GM12878 (cell line): ENCODE data around the gene LRRC73. TPM values are rescaled to one million over a fixed set of nuclear protein-coding genes. Genes with fewer than 3 reads are reported as not detected.
"Not testable (repeated sequence)": the region's sequence is repeated elsewhere in the genome, so short reads cannot be mapped to it uniquely, and the experiment has no call there.

ENCODE experiments used
- ATAC-seq: fragments of 200-7000 bp; cut with Tn5 transposase; 3 replicates; pipeline ENCODE4 v1.9.1; 2020; ENCODE audit warnings: mild to moderate bottlenecking, moderate library complexity
- BruUV-seq: library from RNA; stranded (reverse); fragments of 400-500 nt; replicated peaks from 2 replicates; lab custom pipeline; 2021; lab: Mats Ljungman, UMichigan
- CTCF ChIA-PET: fragments of 300-600 bp; sonication (Branson Sonifier 250); formaldehyde crosslinking; extraction: SDS; loops from one replicate; lab custom pipeline; 2021; ENCODE audit warnings: inconsistent platforms; lab: Yijun Ruan, JAX
- POLR2A ChIA-PET: fragments of 350-600 bp; formaldehyde crosslinking; extraction: SDS; loops from one replicate; lab custom pipeline; 2021; ENCODE audit warnings: inconsistent platforms; lab: Charles Lee
- RAD21 ChIA-PET: fragments of 300-600 bp; sonication (Branson Sonifier 250); formaldehyde crosslinking; loops from one replicate; lab custom pipeline; 2023; ENCODE audit warnings: antibody characterized with exemption; ENCODE audit not compliant: unreplicated experiment; lab: Charles Lee
- SMC1A ChIA-PET: fragments of 300-600 bp; sonication (Branson Sonifier 250); formaldehyde crosslinking; loops from one replicate; lab custom pipeline; 2023; ENCODE audit not compliant: unreplicated experiment, uncharacterized antibody; lab: Charles Lee
- DNase-seq: peaks from one replicate; pipeline ENCODE4 v3.0.0-alpha.2; 2011; ENCODE audit warnings: low read depth, low spot score
- FAIRE-seq: peaks from 3 replicates; lab custom pipeline; 2011; peaks lifted over from hg19 to GRCh38; lab: Jason Lieb, UNC
- H2AFZ ChIP-seq: 2 replicates; pipeline ENCODE4 v1.6.0; 2011; ENCODE audit warnings: low read depth, low read length, control low read depth; ENCODE audit not compliant: control insufficient read depth
- H3K27ac ChIP-seq: 2 replicates; pipeline ENCODE4 v1.5.1; 2011; ENCODE audit warnings: control low read depth; ENCODE audit not compliant: control insufficient read depth, insufficient read depth
- H3K27me3 ChIP-seq, 2 experiments: replicated peaks in 1 of 2; 2 replicates each; pipeline versions ENCODE4 v1.6.0 to v1.6.1; 2011; ENCODE audit warnings: low read length in 1 of 2; ENCODE audit not compliant: control insufficient read depth in 2 of 2, insufficient read depth in 2 of 2
- H3K36me3 ChIP-seq, 2 experiments: 2 replicates each; pipeline ENCODE4 v1.5.1; 2011; ENCODE audit warnings: low read length in 1 of 2; ENCODE audit not compliant: control insufficient read depth in 2 of 2, insufficient read depth in 2 of 2
- H3K4me1 ChIP-seq: 2 replicates; pipeline ENCODE4 v1.6.1; 2011; ENCODE audit warnings: mild to moderate bottlenecking, low read length, moderate library complexity, mixed read lengths; ENCODE audit not compliant: control insufficient read depth, insufficient read depth
- H3K4me2 ChIP-seq: 2 replicates; pipeline ENCODE4 v1.6.0; 2011; ENCODE audit warnings: control low read depth; ENCODE audit not compliant: control insufficient read depth, insufficient read depth
- H3K4me3 ChIP-seq: fragments of 200-600 bp; sonication (generic); 2 replicates; pipeline ENCODE4 v1.5.1; 2016
- H3K79me2 ChIP-seq: 2 replicates; pipeline ENCODE4 v1.6.0; 2011; ENCODE audit warnings: low read length; ENCODE audit not compliant: control insufficient read depth, insufficient read depth
- H3K9ac ChIP-seq: 2 replicates; pipeline ENCODE4 v1.8.0; 2011; ENCODE audit warnings: low read length, control low read depth, mixed read lengths; ENCODE audit not compliant: control insufficient read depth, insufficient read depth
- H3K9me3 ChIP-seq: replicated peaks from 3 replicates; pipeline ENCODE4 v1.5.1; 2011; ENCODE audit warnings: mild to moderate bottlenecking, low read length; ENCODE audit not compliant: control insufficient read depth, insufficient read depth
- H4K20me1 ChIP-seq: 2 replicates; pipeline ENCODE4 v1.6.0; 2011; ENCODE audit not compliant: control insufficient read depth, insufficient read depth
- CREM ChIP-seq: IDR thresholded peaks from 2 replicates; pipeline ENCODE4 v1.6.1; 2014; ENCODE audit warnings: antibody characterized with exemption, low read depth
- GATAD2B ChIP-seq: fragments of 450-650 bp; conservative IDR thresholded peaks from 2 replicates; pipeline ENCODE4 v1.6.1; 2017; ENCODE audit warnings: low read depth, mild to moderate bottlenecking, moderate library complexity
- JUNB ChIP-seq: IDR thresholded peaks from 2 replicates; pipeline ENCODE4 v1.6.1; 2016; ENCODE audit warnings: antibody characterized with exemption, mild to moderate bottlenecking
- LARP7 ChIP-seq: fragments of 450-650 bp; IDR thresholded peaks from 2 replicates; pipeline ENCODE4 v1.6.1; 2017; ENCODE audit warnings: mild to moderate bottlenecking
- MTA3 ChIP-seq: IDR thresholded peaks from 2 replicates; pipeline ENCODE4 v1.6.1; 2012; ENCODE audit warnings: low read length, inconsistent platforms, borderline replicate concordance
- NFXL1 ChIP-seq: fragments of 450-650 bp; IDR thresholded peaks from 2 replicates; pipeline ENCODE4 v1.6.1; 2017; ENCODE audit warnings: antibody characterized with exemption, mild to moderate bottlenecking, borderline replicate concordance
- NR2F1 ChIP-seq: fragments of 450-650 bp; conservative IDR thresholded peaks from 2 replicates; pipeline ENCODE4 v1.6.1; 2017; ENCODE audit warnings: mild to moderate bottlenecking
- PAX8 ChIP-seq: fragments of 450-650 bp; IDR thresholded peaks from 2 replicates; pipeline ENCODE4 v1.6.1; 2017; ENCODE audit warnings: mild to moderate bottlenecking, moderate library complexity
- SPI1 ChIP-seq: IDR thresholded peaks from 2 replicates; pipeline ENCODE4 v1.6.1; 2011; ENCODE audit warnings: low read depth, mild to moderate bottlenecking, low read length, moderate library complexity, borderline replicate concordance; ENCODE audit not compliant: insufficient read depth
- SUZ12 ChIP-seq: fragments of 200-600 bp; sonication (generic); IDR thresholded peaks from one replicate; pipeline ENCODE4 v1.6.1; 2018; ENCODE audit warnings: antibody characterized with exemption, mild to moderate bottlenecking; ENCODE audit not compliant: unreplicated experiment
- TARDBP ChIP-seq: IDR thresholded peaks from 2 replicates; pipeline ENCODE4 v1.6.1; 2016; ENCODE audit warnings: borderline replicate concordance
- WGBS: methylation state at CpG from one replicate; pipeline ENCODE4 v1.1.6; 2016; ENCODE audit warnings: low lambda C conversion rate; ENCODE audit not compliant: insufficient replicate concordance, insufficient coverage; ENCODE audit errors: missing lambda C conversion rate; 5-methylcytosine and 5-hydroxymethylcytosine counted together
- in situ Hi-C: fragments of 300-500 bp; cut with MboI; formaldehyde crosslinking; loops from 9 replicates; pipeline ENCODE4 v1.14.3; 2018; ENCODE audit warnings: mixed read lengths
- intact Hi-C: fragments of 100-400 bp; cut with micrococcal nuclease; formaldehyde crosslinking; loops from one replicate; pipeline ENCODE4 v1.14.2; 2022; ENCODE audit not compliant: unreplicated experiment
- polyA plus RNA-seq, 11 experiments: library from polyadenylated mRNA; depleted of rRNA in 4 of 11; unstranded in 6 of 11; stranded (reverse) in 5 of 11; fragments of >200 nt; fragmentation: Nextera tagmentation in 4 of 11; fragmentation: Illumina TruSeq in 1 of 11; extraction: Ambion mirVana in 4 of 11; extraction: Trizol in 1 of 11; gene quantifications; 1 replicate in 1 of 11; 2 replicates in 10 of 11; pipeline versions ENCODE4 v1.2.1 to v1.2.3, GENCODE V29; 2011 to 2016; ENCODE audit warnings: inconsistent platforms in 2 of 11, missing spikeins in 2 of 11, low read depth in 1 of 11
- total RNA-seq, 4 experiments: library from RNA; depleted of rRNA in 3 of 4; stranded (reverse); fragments of >200 nt in 3 of 4; fragmentation: Illumina TruSeq in 1 of 4; extraction: Trizol in 1 of 4; gene quantifications; 2 replicates each; pipeline versions ENCODE4 v1.2.1 to v1.2.3, GENCODE V29; 2013 to 2021
- TF ChIP-seq, protein P1 (sequence below): fragments of 450-650 bp; IDR thresholded peaks from 2 replicates; pipeline ENCODE4 v1.6.1; 2017; ENCODE audit warnings: mild to moderate bottlenecking, low read depth, inconsistent platforms; ENCODE audit not compliant: poor library complexity, severe bottlenecking
- TF ChIP-seq, protein P2 (sequence below): IDR thresholded peaks from 2 replicates; pipeline ENCODE4 v1.6.1; 2011; ENCODE audit warnings: borderline replicate concordance, low read depth, mild to moderate bottlenecking, moderate library complexity, mixed read lengths, low read length; ENCODE audit not compliant: insufficient read depth; ENCODE audit errors: extremely low read length

The LRRC73 gene
- total and polyA plus RNA-seq, 10 of the 15 experiments (the other 5 are each of a cell fraction or from before 2014, with no cell fraction given): 0.13 TPM; not detected in 9

DNA sequence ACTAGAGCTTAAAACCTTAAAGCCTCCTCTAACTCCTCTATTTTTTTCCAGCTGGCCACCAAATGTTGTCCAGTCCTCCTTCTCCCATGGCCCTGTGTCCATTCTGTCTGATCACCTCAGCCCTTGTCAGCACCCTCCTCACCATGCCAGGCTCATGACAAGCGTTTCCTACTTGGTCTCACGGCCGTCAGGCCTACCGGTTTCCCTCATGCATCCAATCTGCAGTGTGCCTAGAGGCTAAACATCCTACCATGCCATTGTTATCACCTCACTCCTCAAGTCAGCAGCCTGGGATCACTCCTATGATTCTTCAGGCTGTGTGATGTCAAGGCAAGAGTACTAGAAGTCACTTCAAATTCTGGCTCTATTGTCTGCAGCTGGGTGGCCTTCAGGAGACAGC lies 42.4 kb downstream of the LRRC73 start (continued):
- TF ChIP-seq TARDBP: no peak
- no peak for TF ChIP-seq SUZ12
- TF ChIP-seq PAX8: no peak
- TF ChIP-seq LARP7: no peak
- TF ChIP-seq, all 136 proteins: peak for 0

DNA sequence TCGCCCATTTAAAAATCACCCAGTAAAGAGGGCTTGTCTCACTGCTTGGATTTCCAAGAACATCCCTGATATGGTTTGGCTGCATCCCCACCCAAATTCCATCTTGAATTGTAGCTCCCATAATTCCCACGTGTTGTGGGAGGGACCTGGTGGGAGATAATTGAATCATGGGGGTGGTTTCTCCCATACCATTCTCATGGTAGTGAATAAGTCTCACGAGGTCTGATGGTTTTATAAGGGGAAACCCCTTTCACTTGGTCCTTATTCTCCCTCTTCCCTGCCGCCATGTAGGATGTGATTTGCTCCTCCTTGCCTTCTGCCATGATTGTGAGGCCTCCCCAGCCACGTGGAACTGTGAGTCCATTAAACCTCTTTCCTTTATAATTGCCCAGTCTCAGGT lies 42.9 kb downstream of the LRRC73 start:
- FAIRE-seq, H2AFZ ChIP-seq, H3K4me1 ChIP-seq, H3K9ac ChIP-seq, H3K27ac ChIP-seq, H3K27me3 ChIP-seq, intact Hi-C loops, H3K9me3 ChIP-seq, H3K4me2 ChIP-seq, CTCF ChIA-PET, in situ Hi-C loops, BruUV-seq, DNase-seq, H3K36me3 ChIP-seq, H3K4me3 ChIP-seq, ATAC-seq, H3K79me2 ChIP-seq, H4K20me1 ChIP-seq: not testable (repeated sequence)
- WGBS: 21% methylated on average over 5 of the region's 5 CpGs
- POLR2A ChIA-PET: interaction anchor here (0.5 kb wide), 1 partner anchor 160 kb away, joined by 6 read pairs; no protein-coding TSS in a partner anchor
- SMC1A ChIA-PET: interaction anchor here (1.4 kb wide), 1 partner anchor 39 kb away, joined by 5 read pairs; no protein-coding TSS in a partner anchor
- RAD21 ChIA-PET: interaction anchor here (1.0 kb wide), 1 partner anchor 11 kb away, joined by 3 read pairs; the partner anchor contains the start of gene DLK2

DNA sequence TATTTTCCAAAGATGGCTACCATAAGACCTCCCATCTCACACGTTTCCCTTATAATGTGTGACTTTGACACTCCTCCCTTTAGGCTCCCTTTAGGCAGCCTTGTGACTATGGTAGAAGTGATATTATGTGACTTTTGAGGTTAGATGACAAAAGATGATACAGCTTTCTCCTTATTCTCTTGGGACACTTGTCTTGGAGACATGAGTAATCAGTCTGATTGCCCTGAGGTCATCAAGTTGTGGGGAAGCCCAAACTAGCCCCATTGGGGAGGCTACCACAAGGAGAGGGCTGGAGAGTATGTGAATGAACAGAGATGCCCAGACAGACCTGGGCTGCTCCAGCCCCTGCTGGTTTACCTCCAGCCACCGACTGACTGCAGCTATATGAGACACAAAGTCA lies 44.2 kb downstream of the LRRC73 start:
- POLR2A ChIA-PET: interaction anchor here (1.0 to 1.3 kb wide), 2 partner anchors 11 to 14 kb away, joined by 3 read pairs; partner anchors contain the start of gene DLK2
- BruUV-seq: no TSS peak
- no peak for TF ChIP-seq SPI1
- TF ChIP-seq MTA3: no peak
- TF ChIP-seq JUNB: no peak
- no peak for TF ChIP-seq PAX8
- TF ChIP-seq, protein P1, sequence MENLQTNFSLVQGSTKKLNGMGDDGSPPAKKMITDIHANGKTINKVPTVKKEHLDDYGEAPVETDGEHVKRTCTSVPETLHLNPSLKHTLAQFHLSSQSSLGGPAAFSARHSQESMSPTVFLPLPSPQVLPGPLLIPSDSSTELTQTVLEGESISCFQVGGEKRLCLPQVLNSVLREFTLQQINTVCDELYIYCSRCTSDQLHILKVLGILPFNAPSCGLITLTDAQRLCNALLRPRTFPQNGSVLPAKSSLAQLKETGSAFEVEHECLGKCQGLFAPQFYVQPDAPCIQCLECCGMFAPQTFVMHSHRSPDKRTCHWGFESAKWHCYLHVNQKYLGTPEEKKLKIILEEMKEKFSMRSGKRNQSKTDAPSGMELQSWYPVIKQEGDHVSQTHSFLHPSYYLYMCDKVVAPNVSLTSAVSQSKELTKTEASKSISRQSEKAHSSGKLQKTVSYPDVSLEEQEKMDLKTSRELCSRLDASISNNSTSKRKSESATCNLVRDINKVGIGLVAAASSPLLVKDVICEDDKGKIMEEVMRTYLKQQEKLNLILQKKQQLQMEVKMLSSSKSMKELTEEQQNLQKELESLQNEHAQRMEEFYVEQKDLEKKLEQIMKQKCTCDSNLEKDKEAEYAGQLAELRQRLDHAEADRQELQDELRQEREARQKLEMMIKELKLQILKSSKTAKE: no peak
- TF ChIP-seq CREM: no peak
- TF ChIP-seq SUZ12: no peak
- TF ChIP-seq GATAD2B: no peak
- TF ChIP-seq NR2F1: no peak
- TF ChIP-seq, protein P2, sequence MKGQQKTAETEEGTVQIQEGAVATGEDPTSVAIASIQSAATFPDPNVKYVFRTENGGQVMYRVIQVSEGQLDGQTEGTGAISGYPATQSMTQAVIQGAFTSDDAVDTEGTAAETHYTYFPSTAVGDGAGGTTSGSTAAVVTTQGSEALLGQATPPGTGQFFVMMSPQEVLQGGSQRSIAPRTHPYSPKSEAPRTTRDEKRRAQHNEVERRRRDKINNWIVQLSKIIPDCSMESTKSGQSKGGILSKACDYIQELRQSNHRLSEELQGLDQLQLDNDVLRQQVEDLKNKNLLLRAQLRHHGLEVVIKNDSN: no peak
- no peak for TF ChIP-seq NFXL1

More for the DNA sequence above, 44.2 kb downstream of the LRRC73 start:
- Histone ChIP-seq H3K27ac (no peak overlapping the region), H3K4me2 (no peak overlapping the region), H3K9me3 (no peaks in the 10 kb centered on the region), H3K79me2 (no peaks in the 10 kb centered on the region), H3K9ac (no peak overlapping the region), H4K20me1 (no peaks in the 10 kb centered on the region), H3K36me3 (no peaks in the 10 kb centered on the region), H3K4me3 (no peak overlapping the region), H2AFZ (no peak overlapping the region), H3K4me1 (no peaks in the 10 kb centered on the region), H3K27me3 (no peaks in the 10 kb centered on the region; a peak in 1 of 4 replicates)
- DNase-seq (no peak), FAIRE-seq (no peak), ATAC-seq (peak; percentile 46)
- ChIA-PET SMC1A (no interaction called here), CTCF (no interaction called here), RAD21 (interaction anchor here (0.6 kb wide), 1 partner anchor 117 kb away, joined by 3 read pairs; no protein-coding TSS in a partner anchor)
- intact Hi-C loops: no loop called here
- in situ Hi-C loops: no loop called here
- WGBS: 5% methylated on average over 2 of the region's 2 CpGs
